GM10847 (cell line): ENCODE data around the gene FBXW2.

Experiments used
- POLR2A ChIP-seq: IDR thresholded peaks from 2 replicates; pipeline ENCODE4 v1.6.1; 2011; ENCODE audit not compliant: insufficient read length; ENCODE audit errors: extremely low read depth

The FBXW2 gene

DNA sequence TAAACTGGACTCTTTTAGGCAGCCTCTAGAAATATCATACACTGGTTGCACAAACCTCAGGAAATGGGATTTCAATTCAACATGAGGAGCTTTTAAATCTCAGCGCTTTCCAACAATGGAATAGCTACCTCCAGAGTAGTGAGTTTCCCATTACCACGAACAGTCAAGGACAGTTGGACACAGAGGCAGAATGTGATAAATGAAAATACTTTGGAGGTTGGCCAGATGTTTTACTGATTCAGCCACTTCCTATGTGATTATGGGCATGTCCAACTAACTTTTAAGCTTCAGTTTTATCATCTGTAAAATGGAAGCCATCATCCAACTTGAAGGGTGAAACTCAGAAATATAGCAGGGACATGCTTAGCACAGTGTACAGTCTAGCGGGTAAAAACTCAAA is 2.1 kb downstream of the FBXW2 start:
- no peak for TF ChIP-seq POLR2A

DNA sequence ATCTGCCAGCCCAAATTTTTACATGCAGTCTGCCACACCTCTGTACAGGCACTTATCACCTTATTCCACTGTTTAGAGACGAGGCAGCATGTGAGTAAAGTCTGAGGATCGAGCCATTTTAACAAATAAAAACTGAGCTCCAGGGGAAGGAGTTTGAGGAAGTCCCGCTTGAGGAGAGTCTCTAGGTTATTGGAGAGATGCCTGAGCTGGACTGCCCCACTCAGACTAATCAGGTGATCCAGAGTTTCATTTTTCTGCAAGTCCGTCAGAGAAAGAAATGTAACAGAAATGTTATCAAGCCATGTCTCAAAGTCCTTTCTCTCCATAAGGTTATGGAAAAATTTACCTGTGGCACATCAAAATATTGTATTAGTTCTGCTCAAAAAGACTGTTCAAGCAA is 5.3 kb downstream of the FBXW2 start:
- TF ChIP-seq POLR2A, result no peak

GRCh38 chr9:120783602-120784047 is 9.6 kb downstream of the FBXW2 start:
- no peak for TF ChIP-seq POLR2A

DNA sequence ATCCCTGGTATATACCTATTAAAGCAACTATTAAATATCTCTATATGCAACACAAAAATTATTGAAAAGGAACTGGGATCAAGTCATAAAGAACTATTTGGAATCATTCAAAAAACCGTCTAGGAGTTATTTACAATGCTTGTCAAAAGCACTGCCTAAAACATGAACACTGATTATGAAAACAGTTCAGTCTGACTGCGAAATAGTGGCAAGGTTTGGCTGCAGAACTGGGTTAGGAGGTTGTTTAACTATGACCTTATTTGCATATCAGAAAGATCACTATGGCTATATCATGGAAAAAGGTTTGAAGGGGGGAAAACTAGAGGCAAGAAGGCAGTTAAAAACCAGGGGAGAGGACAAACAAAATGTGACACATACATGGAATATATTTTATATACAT is 12.0 kb downstream of the FBXW2 start:
- no peak for TF ChIP-seq POLR2A

- TF ChIP-seq POLR2A, result no peak
These were observed 12.8 kb downstream of the FBXW2 start for GRCh38 chr9:120780367-120780766.

- no peak for TF ChIP-seq POLR2A
These were observed 14.0 kb downstream of the FBXW2 start for GRCh38 chr9:120779227-120779626.

GRCh38 chr9:120778758-120779157 is 14.5 kb downstream of the FBXW2 start:
- no peak for TF ChIP-seq POLR2A

DNA sequence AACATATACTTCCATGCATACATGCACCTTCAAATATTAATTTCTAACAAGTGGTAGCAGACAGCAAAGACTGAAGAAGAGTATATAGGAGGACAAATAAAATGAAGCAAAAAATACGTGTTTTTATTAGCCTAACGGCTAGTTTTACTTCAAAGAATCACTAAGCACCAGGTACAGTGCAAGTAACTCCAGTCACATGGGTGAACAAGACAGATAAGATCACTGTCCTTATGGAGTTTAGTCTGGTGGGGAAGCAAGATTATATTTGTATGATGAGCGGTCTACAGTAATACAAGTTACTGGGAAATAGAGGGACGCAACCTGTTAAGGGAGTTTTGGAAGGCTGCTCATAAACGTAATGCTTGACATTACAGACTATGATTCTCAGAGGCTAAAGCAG is 16.0 kb downstream of the FBXW2 start:
- no peak for TF ChIP-seq POLR2A

- TF ChIP-seq POLR2A, result no peak
These were observed 16.4 kb downstream of the FBXW2 start for GRCh38 chr9:120776788-120777187.

- no peak for TF ChIP-seq POLR2A
These were observed 17.4 kb downstream of the FBXW2 start for GRCh38 chr9:120775859-120776258.

DNA sequence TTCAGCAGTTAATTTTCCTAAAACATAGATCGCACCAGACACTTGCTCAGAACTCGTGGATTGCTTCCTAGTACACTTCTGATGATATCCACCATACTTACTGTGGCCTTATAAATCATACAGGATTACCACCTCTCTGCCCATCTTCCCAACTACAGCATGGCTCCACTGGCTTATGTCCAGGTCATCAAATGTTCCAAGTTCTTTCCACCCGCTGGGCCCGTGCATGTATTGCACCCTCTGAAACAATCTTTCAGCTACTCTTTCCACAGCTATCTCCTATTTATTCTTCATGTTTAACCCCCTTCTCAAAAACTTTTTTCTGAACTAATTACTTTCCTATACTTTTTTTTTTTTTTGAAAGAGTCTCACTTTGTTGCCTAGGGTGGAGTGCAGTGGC is 18.5 kb downstream of the FBXW2 start:
- no peak for TF ChIP-seq POLR2A

- TF ChIP-seq POLR2A, result no peak
These were observed 20.0 kb downstream of the FBXW2 start for GRCh38 chr9:120773256-120773655.

DNA sequence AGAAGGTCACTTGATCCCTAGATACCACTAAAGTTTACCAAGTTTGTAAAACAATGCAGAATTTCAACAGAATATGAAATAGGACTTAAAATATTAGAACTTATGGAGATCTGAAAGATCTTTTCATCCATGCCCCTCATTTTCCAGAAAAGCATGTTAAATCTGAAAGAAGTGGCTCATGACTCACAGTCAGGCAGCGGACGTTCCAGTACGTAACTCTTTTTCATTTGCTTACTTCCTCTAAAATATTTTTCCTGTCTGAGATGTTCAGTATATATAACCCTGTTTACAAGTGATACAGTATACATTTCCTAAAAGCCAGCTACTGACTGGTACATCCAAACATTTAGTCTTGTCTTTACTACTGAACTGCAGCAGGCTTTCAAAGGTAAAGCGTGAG is 22.3 kb downstream of the FBXW2 start:
- TF ChIP-seq POLR2A, result no peak

DNA sequence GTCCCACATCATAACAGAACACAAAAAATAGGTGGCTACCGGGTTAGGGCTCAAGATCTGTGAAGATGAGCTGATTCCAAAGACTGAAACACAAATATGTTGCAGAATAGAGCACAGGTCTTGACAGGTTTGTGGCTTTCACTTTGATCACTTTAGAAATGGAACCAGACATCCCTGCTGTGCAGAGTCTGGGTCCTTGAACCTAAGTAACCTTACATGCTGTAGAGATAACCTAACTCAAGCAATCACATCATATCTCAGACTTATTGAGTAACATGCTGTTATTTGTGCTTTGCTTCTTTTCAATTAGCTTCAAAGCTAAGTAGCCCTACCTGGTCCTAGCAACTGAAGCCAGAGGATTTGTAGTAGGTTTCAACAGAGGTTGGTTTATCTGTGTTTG is 24.3 kb downstream of the FBXW2 start:
- TF ChIP-seq POLR2A, result no peak

DNA sequence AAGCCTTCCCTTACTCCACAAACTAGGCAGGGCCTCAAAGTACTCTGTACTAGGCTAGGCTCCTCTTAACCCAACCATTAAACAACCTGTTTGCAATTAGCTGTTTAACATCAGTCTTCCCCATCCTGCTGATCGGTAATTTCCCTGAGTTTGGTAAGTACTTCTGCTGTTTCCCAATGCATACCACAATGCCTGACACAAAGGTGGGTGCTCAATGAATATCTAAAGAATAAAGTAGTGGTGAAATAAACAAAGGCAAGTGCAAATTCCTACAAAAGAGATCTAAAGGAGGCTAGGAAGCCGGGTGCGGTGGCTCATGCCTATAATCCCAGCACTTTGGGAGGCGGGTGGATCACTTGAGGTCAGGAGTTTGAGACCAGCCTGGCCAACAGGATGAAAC is 25.0 kb downstream of the FBXW2 start:
- TF ChIP-seq POLR2A, result no peak

DNA sequence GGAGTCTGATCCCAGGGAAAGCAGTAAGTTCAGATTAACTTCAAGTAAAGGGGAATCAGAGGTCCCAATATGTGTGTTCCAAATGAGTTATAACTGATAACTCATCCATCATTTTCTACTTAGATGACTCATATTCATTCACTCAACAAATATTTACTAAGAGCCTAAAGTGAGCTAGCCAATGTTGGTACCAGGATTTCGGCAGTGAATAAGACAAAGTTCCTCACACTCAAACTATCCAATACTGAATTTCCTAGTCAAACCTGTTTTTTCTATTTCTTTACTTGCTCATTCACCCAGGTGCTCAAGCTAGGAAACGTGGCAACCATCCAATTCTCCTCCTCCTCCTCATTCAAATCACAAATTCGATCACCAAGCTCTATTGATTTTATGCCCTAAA is 25.8 kb downstream of the FBXW2 start:
- no peak for TF ChIP-seq POLR2A

GRCh38 chr9:120765910-120766425 is 27.2 kb downstream of the FBXW2 start:
- TF ChIP-seq POLR2A, result no peak

DNA sequence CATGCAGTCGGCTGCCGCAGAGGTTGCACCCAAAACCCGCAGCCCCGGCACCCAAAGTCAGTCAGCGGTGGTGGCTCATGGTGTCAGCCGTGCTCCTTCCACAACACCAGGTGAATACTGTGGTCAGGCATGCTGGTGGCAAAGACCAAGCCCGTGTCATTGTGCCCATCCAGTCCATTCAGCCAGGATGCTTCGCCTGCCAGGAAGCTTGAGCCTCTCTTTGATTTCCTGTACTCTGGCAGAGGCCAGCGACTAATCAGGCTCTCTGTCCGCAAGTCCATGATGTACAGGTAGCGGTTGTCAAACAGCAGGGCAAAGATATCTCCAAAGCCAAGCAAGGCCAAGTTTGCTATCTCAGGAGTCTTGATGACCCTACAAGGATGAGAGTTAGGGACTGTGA is 28.7 kb downstream of the FBXW2 start:
- TF ChIP-seq POLR2A, result no peak
